ENCODE measurements around the gene PER3.

PER3 gene

GRCh38 chr1:7850786-7851185 lies 66.7 kb downstream of the PER3 start:
- no peaks in the 10 kb centered on the region for H3K27me3 ChIP-seq (ENCODE audit: control insufficient read depth in 1 of 2, insufficient read depth in 2 of 2, low read length in 2 of 2)

GRCh38 chr1:7852804-7853683 lies 69.0 kb downstream of the PER3 start, which contains the start of gene UTS2:
TSS of gene UTS2 (minus strand) at chr1:7853065. CDS start at chr1:7853003, 62 bp downstream.
- no peaks in the 10 kb centered on the region for H3K4me1 ChIP-seq (ENCODE audit: control insufficient read depth in 1 of 2, insufficient read depth in 2 of 2, low read length in 2 of 2)
- H3K9ac ChIP-seq (ENCODE audit: low read depth in 1 of 2, low read length in 2 of 2): no peak within 1 kb of the TSS
- no peaks in the 10 kb centered on the region for H3K27me3 ChIP-seq (ENCODE audit: control insufficient read depth in 1 of 2, insufficient read depth in 2 of 2, low read length in 2 of 2)

More at GRCh38 chr1:7850786-7851185, 66.7 kb downstream of the PER3 start:
- no peaks in the 10 kb centered on the region for H3K4me1 ChIP-seq (ENCODE audit: control insufficient read depth in 1 of 2, insufficient read depth in 2 of 2, low read length in 2 of 2)
- H3K4me3 ChIP-seq (ENCODE audit: low read depth in 1 of 2, low read length in 2 of 2): no peak overlapping the region
- H3K9me3 ChIP-seq (ENCODE audit: control insufficient read depth in 1 of 2, low read length in 2 of 2): no peaks in the 10 kb centered on the region
- H3K9ac ChIP-seq (ENCODE audit: low read depth in 1 of 2, low read length in 2 of 2): no peak overlapping the region
- no peaks in the 10 kb centered on the region for H3K36me3 ChIP-seq (ENCODE audit: control insufficient read depth in 1 of 2, insufficient read depth in 2 of 2, low read length in 2 of 2)
- no peak overlapping the region for H3K27ac ChIP-seq (ENCODE audit: low read depth, low read length)

GRCh38 chr1:7853684-7854026 lies 69.6 kb downstream of the PER3 start:
- Histone ChIP-seq H3K4me3 (ENCODE audit: low read depth in 1 of 2, low read length in 2 of 2) (no peak overlapping the region), H3K27me3 (ENCODE audit: control insufficient read depth in 1 of 2, insufficient read depth in 2 of 2, low read length in 2 of 2) (no peaks in the 10 kb centered on the region), H3K27ac (ENCODE audit: low read depth, low read length) (no peak overlapping the region), H3K36me3 (ENCODE audit: control insufficient read depth in 1 of 2, insufficient read depth in 2 of 2, low read length in 2 of 2) (no peaks in the 10 kb centered on the region), H3K4me1 (ENCODE audit: control insufficient read depth in 1 of 2, insufficient read depth in 2 of 2, low read length in 2 of 2) (no peaks in the 10 kb centered on the region), H3K9me3 (ENCODE audit: control insufficient read depth in 1 of 2, low read length in 2 of 2) (no peaks in the 10 kb centered on the region), H3K9ac (ENCODE audit: low read depth in 1 of 2, low read length in 2 of 2) (no peak overlapping the region)

More at GRCh38 chr1:7852804-7853683, 69.0 kb downstream of the PER3 start, which contains the start of gene UTS2:
- no peaks in the 10 kb centered on the region for H3K36me3 ChIP-seq (ENCODE audit: control insufficient read depth in 1 of 2, insufficient read depth in 2 of 2, low read length in 2 of 2)
- H3K9me3 ChIP-seq (ENCODE audit: control insufficient read depth in 1 of 2, low read length in 2 of 2): no peaks in the 10 kb centered on the region
- H3K27ac ChIP-seq (ENCODE audit: low read depth, low read length): no peak within 1 kb of the TSS
- no peak within 1 kb of the TSS for H3K4me3 ChIP-seq (ENCODE audit: low read depth in 1 of 2, low read length in 2 of 2)

GRCh38 chr1:7856345-7856744 lies 72.3 kb downstream of the PER3 start:
- no peak overlapping the region for H3K4me3 ChIP-seq (ENCODE audit: low read depth in 1 of 2, low read length in 2 of 2)
- H3K36me3 ChIP-seq (ENCODE audit: control insufficient read depth in 1 of 2, insufficient read depth in 2 of 2, low read length in 2 of 2): no peaks in the 10 kb centered on the region
- H3K9ac ChIP-seq (ENCODE audit: low read depth in 1 of 2, low read length in 2 of 2): no peak overlapping the region
- H3K27me3 ChIP-seq (ENCODE audit: control insufficient read depth in 1 of 2, insufficient read depth in 2 of 2, low read length in 2 of 2): no peaks in the 10 kb centered on the region
- no peaks in the 10 kb centered on the region for H3K9me3 ChIP-seq (ENCODE audit: control insufficient read depth in 1 of 2, low read length in 2 of 2)
- H3K4me1 ChIP-seq (ENCODE audit: control insufficient read depth in 1 of 2, insufficient read depth in 2 of 2, low read length in 2 of 2): no peaks in the 10 kb centered on the region
- no peak overlapping the region for H3K27ac ChIP-seq (ENCODE audit: low read depth, low read length)

- Histone ChIP-seq H3K4me1 (ENCODE audit: control insufficient read depth in 1 of 2, insufficient read depth in 2 of 2, low read length in 2 of 2) (no peaks in the 10 kb centered on the region), H3K4me3 (ENCODE audit: low read depth in 1 of 2, low read length in 2 of 2) (no peak overlapping the region), H3K27ac (ENCODE audit: low read depth, low read length) (no peak overlapping the region)
Measured at GRCh38 chr1:7857000-7857399, 72.9 kb downstream of the PER3 start.

GRCh38 chr1:7857985-7858384 lies 73.9 kb downstream of the PER3 start:
- H3K27ac ChIP-seq (ENCODE audit: low read depth, low read length): no peak overlapping the region
- no peaks in the 10 kb centered on the region for H3K4me1 ChIP-seq (ENCODE audit: control insufficient read depth in 1 of 2, insufficient read depth in 2 of 2, low read length in 2 of 2)
- H3K27me3 ChIP-seq (ENCODE audit: control insufficient read depth in 1 of 2, insufficient read depth in 2 of 2, low read length in 2 of 2): no peaks in the 10 kb centered on the region
- no peak overlapping the region for H3K9ac ChIP-seq (ENCODE audit: low read depth in 1 of 2, low read length in 2 of 2)
- no peak overlapping the region for H3K4me3 ChIP-seq (ENCODE audit: low read depth in 1 of 2, low read length in 2 of 2)
- no peaks in the 10 kb centered on the region for H3K36me3 ChIP-seq (ENCODE audit: control insufficient read depth in 1 of 2, insufficient read depth in 2 of 2, low read length in 2 of 2)
- H3K9me3 ChIP-seq (ENCODE audit: control insufficient read depth in 1 of 2, low read length in 2 of 2): no peaks in the 10 kb centered on the region

More at GRCh38 chr1:7857000-7857399, 72.9 kb downstream of the PER3 start:
- Histone ChIP-seq H3K9ac (ENCODE audit: low read depth in 1 of 2, low read length in 2 of 2) (no peak overlapping the region), H3K27me3 (ENCODE audit: control insufficient read depth in 1 of 2, insufficient read depth in 2 of 2, low read length in 2 of 2) (no peaks in the 10 kb centered on the region), H3K36me3 (ENCODE audit: control insufficient read depth in 1 of 2, insufficient read depth in 2 of 2, low read length in 2 of 2) (no peaks in the 10 kb centered on the region), H3K9me3 (ENCODE audit: control insufficient read depth in 1 of 2, low read length in 2 of 2) (no peaks in the 10 kb centered on the region)

GRCh38 chr1:7859406-7859805 lies 75.3 kb downstream of the PER3 start:
- H3K27ac ChIP-seq (ENCODE audit: low read depth, low read length): no peak overlapping the region

GRCh38 chr1:7860130-7860529 lies 76.0 kb downstream of the PER3 start:
- Histone ChIP-seq H3K9ac (ENCODE audit: low read depth in 1 of 2, low read length in 2 of 2) (no peak overlapping the region), H3K4me1 (ENCODE audit: control insufficient read depth in 1 of 2, insufficient read depth in 2 of 2, low read length in 2 of 2) (no peaks in the 10 kb centered on the region), H3K27me3 (ENCODE audit: control insufficient read depth in 1 of 2, insufficient read depth in 2 of 2, low read length in 2 of 2) (no peaks in the 10 kb centered on the region), H3K27ac (ENCODE audit: low read depth, low read length) (no peak overlapping the region), H3K36me3 (ENCODE audit: control insufficient read depth in 1 of 2, insufficient read depth in 2 of 2, low read length in 2 of 2) (no peaks in the 10 kb centered on the region), H3K9me3 (ENCODE audit: control insufficient read depth in 1 of 2, low read length in 2 of 2) (no peaks in the 10 kb centered on the region), H3K4me3 (ENCODE audit: low read depth in 1 of 2, low read length in 2 of 2) (no peak overlapping the region)

More at GRCh38 chr1:7859406-7859805, 75.3 kb downstream of the PER3 start:
- H3K4me1 ChIP-seq (ENCODE audit: control insufficient read depth in 1 of 2, insufficient read depth in 2 of 2, low read length in 2 of 2): no peaks in the 10 kb centered on the region
- H3K9ac ChIP-seq (ENCODE audit: low read depth in 1 of 2, low read length in 2 of 2): no peak overlapping the region
- no peaks in the 10 kb centered on the region for H3K36me3 ChIP-seq (ENCODE audit: control insufficient read depth in 1 of 2, insufficient read depth in 2 of 2, low read length in 2 of 2)
- no peaks in the 10 kb centered on the region for H3K9me3 ChIP-seq (ENCODE audit: control insufficient read depth in 1 of 2, low read length in 2 of 2)
- H3K4me3 ChIP-seq (ENCODE audit: low read depth in 1 of 2, low read length in 2 of 2): no peak overlapping the region
- H3K27me3 ChIP-seq (ENCODE audit: control insufficient read depth in 1 of 2, insufficient read depth in 2 of 2, low read length in 2 of 2): no peaks in the 10 kb centered on the region

GRCh38 chr1:7861452-7861851 lies 77.4 kb downstream of the PER3 start:
- H3K9ac ChIP-seq (ENCODE audit: low read depth in 1 of 2, low read length in 2 of 2): no peak overlapping the region
- no peaks in the 10 kb centered on the region for H3K36me3 ChIP-seq (ENCODE audit: control insufficient read depth in 1 of 2, insufficient read depth in 2 of 2, low read length in 2 of 2)
- H3K9me3 ChIP-seq (ENCODE audit: control insufficient read depth in 1 of 2, low read length in 2 of 2): no peaks in the 10 kb centered on the region
- no peak overlapping the region for H3K4me3 ChIP-seq (ENCODE audit: low read depth in 1 of 2, low read length in 2 of 2)
- no peak overlapping the region for H3K27ac ChIP-seq (ENCODE audit: low read depth, low read length)
- no peaks in the 10 kb centered on the region for H3K4me1 ChIP-seq (ENCODE audit: control insufficient read depth in 1 of 2, insufficient read depth in 2 of 2, low read length in 2 of 2)
- no peaks in the 10 kb centered on the region for H3K27me3 ChIP-seq (ENCODE audit: control insufficient read depth in 1 of 2, insufficient read depth in 2 of 2, low read length in 2 of 2)

- Histone ChIP-seq H3K27ac (ENCODE audit: low read depth, low read length) (no peak overlapping the region), H3K27me3 (ENCODE audit: control insufficient read depth in 1 of 2, insufficient read depth in 2 of 2, low read length in 2 of 2) (no peaks in the 10 kb centered on the region), H3K4me1 (ENCODE audit: control insufficient read depth in 1 of 2, insufficient read depth in 2 of 2, low read length in 2 of 2) (no peaks in the 10 kb centered on the region), H3K4me3 (ENCODE audit: low read depth in 1 of 2, low read length in 2 of 2) (no peak overlapping the region), H3K36me3 (ENCODE audit: control insufficient read depth in 1 of 2, insufficient read depth in 2 of 2, low read length in 2 of 2) (no peaks in the 10 kb centered on the region), H3K9ac (ENCODE audit: low read depth in 1 of 2, low read length in 2 of 2) (no peak overlapping the region), H3K9me3 (ENCODE audit: control insufficient read depth in 1 of 2, low read length in 2 of 2) (no peaks in the 10 kb centered on the region)
Measured at GRCh38 chr1:7862211-7863060, 78.3 kb downstream of the PER3 start.
